Mucosa of stomach (tissue), 1 donor: Measurements from ENCODE around the gene RASA2.
"Not testable (repeated sequence)": the region's sequence is repeated elsewhere in the genome, so short reads cannot be mapped to it uniquely, and the experiment has no call there.

ENCODE experiments used
- H3K27me3 ChIP-seq: one replicate; pipeline ENCODE4 v1.7.0; 2013; ENCODE audit warnings: mild to moderate bottlenecking, low read length; ENCODE audit not compliant: control insufficient read depth, insufficient read depth
- H3K36me3 ChIP-seq: one replicate; pipeline ENCODE4 v1.7.0; 2013; ENCODE audit warnings: low read length; ENCODE audit not compliant: control insufficient read depth, insufficient read depth
- H3K4me1 ChIP-seq: one replicate; pipeline ENCODE4 v1.7.0; 2013; ENCODE audit warnings: mild to moderate bottlenecking, low read length; ENCODE audit not compliant: control insufficient read depth, insufficient read depth
- H3K4me3 ChIP-seq: one replicate; pipeline ENCODE4 v1.7.0; 2013; ENCODE audit warnings: low read length
- H3K9ac ChIP-seq: one replicate; pipeline ENCODE4 v1.7.0; 2013; ENCODE audit warnings: mild to moderate bottlenecking, low read length, moderate library complexity
- H3K9me3 ChIP-seq: one replicate; pipeline ENCODE4 v1.7.0; 2013; ENCODE audit warnings: mild to moderate bottlenecking, low read length, moderate library complexity; ENCODE audit not compliant: control insufficient read depth
- donor health status: Pancreatic carcinoma.

Gene RASA2

DNA sequence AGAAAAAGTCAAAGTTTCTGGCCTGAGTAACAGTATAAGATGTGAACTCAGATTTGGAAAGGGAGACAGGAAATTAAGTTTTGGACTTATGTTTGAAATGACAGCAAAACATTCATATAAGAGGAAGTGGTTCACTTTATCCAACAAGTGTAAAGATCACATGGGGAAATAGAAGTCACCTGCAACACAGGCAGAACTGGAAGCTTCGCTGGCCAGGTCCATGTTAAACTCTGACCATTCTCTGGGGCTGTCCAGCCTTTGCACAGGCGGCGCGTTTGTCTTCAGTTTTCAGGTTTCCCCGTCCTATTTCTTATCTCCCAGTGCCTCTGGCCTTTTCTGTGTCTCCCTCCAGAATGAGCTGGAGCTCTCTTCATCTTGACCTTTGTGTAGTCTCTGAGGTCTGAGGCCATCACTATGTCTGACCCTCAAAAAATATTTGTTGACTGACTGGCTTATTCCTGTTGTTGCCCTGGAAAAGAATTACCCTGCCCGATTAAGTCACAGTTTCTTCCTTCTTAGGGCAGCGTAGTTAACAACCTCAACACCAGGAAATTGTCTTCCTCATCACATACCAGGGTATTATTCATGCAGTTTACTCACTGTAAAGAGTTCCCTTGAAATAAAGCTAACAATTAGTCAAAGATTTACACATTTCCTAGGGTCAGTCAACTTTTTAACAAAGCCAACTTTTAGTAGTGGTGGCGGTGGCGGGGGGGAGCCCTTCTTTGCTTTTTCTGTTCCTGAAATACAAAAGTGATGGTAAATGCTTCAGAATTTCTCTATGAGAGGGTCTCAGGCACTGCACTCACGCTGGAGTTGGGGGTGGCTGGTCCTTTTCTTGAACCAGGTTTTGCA, 959 bp upstream of the RASA2 start:
- Histone ChIP-seq H3K9ac (no peak overlapping the region), H3K4me1 (peaks cover 9% of the 10 kb centered on the region), H3K27me3 (peaks cover 5% of the 10 kb centered on the region), H3K4me3 (no peak overlapping the region), H3K9me3 (no peaks in the 10 kb centered on the region), H3K36me3 (no peaks in the 10 kb centered on the region)

DNA sequence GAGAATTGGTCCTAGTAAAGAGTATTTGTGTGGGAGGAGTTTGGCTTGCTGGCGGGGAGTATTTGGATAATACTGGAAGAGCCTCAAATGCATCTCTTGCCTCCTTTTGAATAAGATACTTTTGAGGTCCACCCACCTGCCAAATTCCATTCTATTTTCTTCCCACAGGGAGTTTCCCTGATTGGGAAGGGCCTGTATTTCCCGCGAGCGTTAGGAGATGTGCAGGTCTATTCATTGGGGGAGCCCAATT, 406 bp upstream of the RASA2 start:
- H3K4me1 ChIP-seq, result peaks cover 9% of the 10 kb centered on the region
- H3K4me3 ChIP-seq, result peak overlapping the region; percentile 4
- H3K27me3 ChIP-seq, result peaks cover 5% of the 10 kb centered on the region
- H3K9ac ChIP-seq, result no peak overlapping the region
- H3K36me3 ChIP-seq, result no peaks in the 10 kb centered on the region
- no peaks in the 10 kb centered on the region for H3K9me3 ChIP-seq

DNA sequence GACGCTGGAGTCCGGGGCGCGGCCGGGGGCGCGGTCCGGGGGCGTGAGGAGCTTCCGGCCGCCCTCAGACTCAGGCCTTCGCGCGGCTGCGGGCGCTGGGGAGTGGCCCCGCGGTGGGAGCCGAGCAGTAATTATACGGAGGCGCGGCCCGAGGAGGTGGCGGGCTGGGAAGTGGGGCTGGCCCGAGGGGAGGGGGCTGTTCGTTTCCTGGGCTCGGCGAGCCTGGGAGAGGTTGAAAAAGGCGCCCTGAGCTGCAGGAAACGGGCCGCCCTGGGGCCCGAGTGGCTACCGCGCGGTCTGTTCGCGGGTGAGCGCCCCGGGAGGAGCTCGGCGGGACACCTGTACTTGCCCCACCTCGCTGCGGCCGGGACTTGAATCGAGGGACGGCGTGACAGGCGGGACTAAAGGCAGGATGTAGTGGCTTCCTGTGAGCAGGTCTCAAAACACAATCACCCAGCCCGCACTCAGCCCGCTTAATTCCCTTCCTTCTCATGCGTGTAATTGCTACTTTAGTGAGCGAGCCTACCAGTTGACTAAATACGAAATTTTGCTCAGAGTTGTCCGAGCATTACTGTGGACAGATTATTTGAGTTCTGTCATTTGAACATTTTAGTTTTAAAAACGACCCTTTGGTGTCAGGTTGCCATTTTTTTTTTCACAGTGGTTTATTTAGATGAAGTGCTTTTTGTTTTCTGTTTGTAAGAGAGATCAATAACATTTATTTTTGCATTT, 860 bp downstream of the RASA2 start:
- Histone ChIP-seq H3K9me3 (no peaks in the 10 kb centered on the region), H3K4me3 (peak overlapping the region; percentile 35), H3K9ac (peak overlapping the region; percentile 84), H3K4me1 (peaks cover 9% of the 10 kb centered on the region), H3K27me3 (peaks cover 5% of the 10 kb centered on the region), H3K36me3 (no peaks in the 10 kb centered on the region)

DNA sequence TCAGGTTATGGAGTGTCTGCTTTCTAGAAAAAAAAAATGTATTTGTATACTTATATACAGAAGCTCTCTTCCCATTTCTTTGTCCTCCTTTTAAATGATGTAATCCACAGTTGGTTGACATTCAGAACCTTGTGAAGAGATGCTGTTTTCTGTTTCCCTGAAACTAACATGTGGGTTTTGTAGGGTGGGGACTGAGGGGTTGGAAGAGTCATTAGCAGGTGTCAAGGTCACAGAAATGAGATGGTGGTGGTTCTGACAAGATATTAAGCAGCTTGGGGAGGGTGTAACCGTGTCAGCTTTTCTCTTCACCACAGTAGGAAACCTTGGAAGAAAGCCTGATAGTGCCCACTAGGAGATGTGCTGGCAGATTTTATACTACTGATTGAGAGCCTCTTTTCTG, 2.4 kb downstream of the RASA2 start:
- no peak overlapping the region for H3K4me3 ChIP-seq
- peaks cover 5% of the 10 kb centered on the region for H3K27me3 ChIP-seq
- H3K4me1 ChIP-seq, result peaks cover 9% of the 10 kb centered on the region
- H3K9ac ChIP-seq, result no peak overlapping the region
- H3K36me3 ChIP-seq, result no peaks in the 10 kb centered on the region
- no peaks in the 10 kb centered on the region for H3K9me3 ChIP-seq

DNA sequence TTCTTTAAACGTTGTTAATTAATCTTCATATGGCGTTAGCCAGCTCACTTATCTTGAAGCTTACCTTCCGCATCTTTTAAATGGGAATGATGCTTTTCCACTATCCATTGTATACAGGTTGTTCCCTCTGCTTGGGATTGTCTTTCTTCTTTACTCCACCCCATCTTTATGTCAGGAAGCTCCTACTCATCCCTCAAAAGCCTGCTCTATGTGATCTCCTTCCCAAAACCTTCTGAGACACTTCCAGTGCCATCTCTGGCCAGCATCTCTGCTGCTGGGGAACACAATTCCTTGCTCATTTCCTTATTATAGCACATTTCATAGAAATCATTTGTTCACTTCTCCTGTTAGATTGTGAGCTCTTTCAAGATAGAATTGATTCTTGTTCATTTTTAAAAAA, 4.3 kb downstream of the RASA2 start:
- Histone ChIP-seq H3K9ac (no peak overlapping the region), H3K4me1 (peaks cover 5% of the 10 kb centered on the region), H3K9me3 (no peaks in the 10 kb centered on the region), H3K36me3 (no peaks in the 10 kb centered on the region), H3K4me3 (no peak overlapping the region), H3K27me3 (peaks cover 5% of the 10 kb centered on the region)

DNA sequence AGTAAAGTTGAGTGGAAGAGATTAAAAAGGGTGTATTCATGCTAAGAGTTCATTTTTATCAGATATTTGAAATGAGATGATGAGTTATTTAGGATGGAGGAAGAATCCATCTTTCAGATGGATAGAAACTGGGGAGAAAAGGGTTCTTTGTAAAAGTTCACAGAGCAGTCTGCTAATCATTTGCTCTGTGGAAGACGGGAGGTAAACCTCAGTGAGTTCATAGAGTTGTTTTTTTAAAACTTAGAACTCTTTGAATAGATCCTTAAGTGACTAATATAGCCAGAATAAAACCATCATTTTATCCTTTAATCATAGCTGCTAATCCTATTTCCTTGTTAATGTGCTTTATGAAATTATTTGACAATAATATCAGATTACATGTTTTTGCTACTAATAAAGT, 5.1 kb downstream of the RASA2 start:
- Histone ChIP-seq H3K9me3 (no peaks in the 10 kb centered on the region), H3K9ac (no peak overlapping the region), H3K36me3 (no peaks in the 10 kb centered on the region), H3K4me1 (no peaks in the 10 kb centered on the region), H3K27me3 (peaks cover 5% of the 10 kb centered on the region), H3K4me3 (no peak overlapping the region)

DNA sequence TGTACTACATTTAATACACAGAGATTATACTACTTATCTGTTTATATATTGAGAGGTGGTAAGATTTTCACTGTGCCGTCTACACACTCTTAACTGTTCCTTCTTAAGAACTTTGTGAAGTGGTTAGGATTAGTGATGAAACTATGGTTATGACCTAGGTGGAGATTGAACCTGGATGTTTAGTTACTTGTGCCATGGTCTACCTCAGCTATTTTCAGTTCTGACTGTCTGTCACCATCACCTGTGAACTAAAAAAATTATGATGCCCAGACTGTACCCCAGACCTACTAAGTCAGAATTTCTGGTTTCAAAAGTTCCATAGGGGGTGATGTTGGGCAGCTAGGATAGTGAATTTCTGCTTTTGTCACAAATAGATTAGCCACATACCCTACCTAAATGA, 6.4 kb downstream of the RASA2 start:
- H3K9me3 ChIP-seq, result no peaks in the 10 kb centered on the region
- no peak overlapping the region for H3K9ac ChIP-seq
- H3K4me3 ChIP-seq, result no peak overlapping the region
- H3K27me3 ChIP-seq, result peaks cover 5% of the 10 kb centered on the region
- no peaks in the 10 kb centered on the region for H3K4me1 ChIP-seq
- no peaks in the 10 kb centered on the region for H3K36me3 ChIP-seq

DNA sequence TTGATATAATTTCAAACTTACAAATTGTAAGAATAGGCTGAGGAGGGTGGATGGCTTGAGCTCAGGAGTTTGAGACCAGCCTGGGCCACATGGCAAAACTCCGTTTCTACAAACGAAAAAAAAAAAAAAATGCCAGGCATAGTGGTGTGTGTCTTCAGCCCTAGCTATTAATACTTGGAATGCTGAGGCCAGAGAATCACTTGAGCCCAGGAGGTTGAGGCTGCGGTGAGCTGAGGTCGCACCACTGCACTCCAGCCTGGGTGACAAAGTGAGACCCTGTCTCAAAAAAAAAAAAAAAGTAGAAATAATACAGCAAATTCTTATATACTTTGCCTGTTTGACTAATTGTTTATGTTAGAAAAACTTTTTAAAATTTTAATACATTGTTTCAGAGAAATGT, 10.8 kb downstream of the RASA2 start:
- not testable (repeated sequence) for H3K4me3 ChIP-seq

DNA sequence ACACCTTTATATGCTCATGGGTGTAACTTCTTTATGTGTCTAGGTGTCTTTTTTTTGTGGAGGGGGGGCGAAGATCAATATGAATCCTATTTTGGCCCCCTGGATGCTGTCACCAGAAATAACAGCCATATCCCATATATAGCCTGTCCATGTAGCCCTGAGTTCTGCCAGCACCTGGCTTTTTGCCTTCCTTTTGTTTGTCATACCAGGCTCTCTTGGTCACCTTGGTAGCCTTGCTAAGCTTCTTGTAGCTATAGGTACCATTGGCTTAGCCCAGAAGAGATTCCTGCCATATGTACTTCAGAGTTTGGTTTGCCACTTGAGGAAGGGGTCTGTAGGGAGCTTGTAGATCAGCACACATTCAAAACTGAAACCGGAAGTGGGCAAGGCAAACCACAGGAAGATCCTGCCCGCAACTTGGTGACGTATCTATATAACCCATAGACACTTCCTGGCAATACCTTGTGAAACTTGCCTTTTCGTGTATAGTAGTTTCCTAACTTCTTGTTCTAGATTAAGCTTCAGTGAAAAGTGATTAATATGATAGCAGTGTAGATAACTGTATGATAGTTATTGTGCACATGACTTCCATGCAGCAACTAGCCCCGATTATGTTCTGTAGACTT, 11.9 kb downstream of the RASA2 start:
- Histone ChIP-seq H3K27me3 (peaks cover 9% of the 10 kb centered on the region), H3K36me3 (no peaks in the 10 kb centered on the region), H3K4me3 (no peak overlapping the region), H3K9me3 (no peaks in the 10 kb centered on the region), H3K4me1 (no peaks in the 10 kb centered on the region), H3K9ac (no peak overlapping the region)

More for the DNA sequence above, 10.8 kb downstream of the RASA2 start:
- H3K36me3 ChIP-seq, H3K9me3 ChIP-seq, H3K27me3 ChIP-seq, H3K9ac ChIP-seq, H3K4me1 ChIP-seq: not testable (repeated sequence)

DNA sequence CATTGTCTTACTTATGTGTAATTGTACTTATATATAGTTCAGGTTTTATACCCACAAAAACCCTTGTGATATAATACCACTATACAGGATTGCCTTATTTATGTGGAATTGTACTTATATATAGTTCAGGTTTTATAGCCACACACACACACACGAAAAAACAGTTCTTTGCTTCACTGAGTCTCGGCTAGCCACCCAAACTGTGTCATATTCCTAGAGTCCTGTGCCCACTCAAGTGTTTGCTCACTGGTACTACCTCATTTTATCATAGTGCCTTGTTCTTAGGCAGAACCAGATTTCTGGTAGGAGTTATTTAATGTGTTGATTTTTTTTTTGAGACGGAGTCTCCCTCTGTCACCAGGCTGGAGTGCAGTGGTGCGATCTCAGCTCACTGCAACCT, 12.5 kb downstream of the RASA2 start:
- H3K4me1 ChIP-seq, result no peaks in the 10 kb centered on the region
- no peak overlapping the region for H3K4me3 ChIP-seq
- no peaks in the 10 kb centered on the region for H3K9me3 ChIP-seq

DNA sequence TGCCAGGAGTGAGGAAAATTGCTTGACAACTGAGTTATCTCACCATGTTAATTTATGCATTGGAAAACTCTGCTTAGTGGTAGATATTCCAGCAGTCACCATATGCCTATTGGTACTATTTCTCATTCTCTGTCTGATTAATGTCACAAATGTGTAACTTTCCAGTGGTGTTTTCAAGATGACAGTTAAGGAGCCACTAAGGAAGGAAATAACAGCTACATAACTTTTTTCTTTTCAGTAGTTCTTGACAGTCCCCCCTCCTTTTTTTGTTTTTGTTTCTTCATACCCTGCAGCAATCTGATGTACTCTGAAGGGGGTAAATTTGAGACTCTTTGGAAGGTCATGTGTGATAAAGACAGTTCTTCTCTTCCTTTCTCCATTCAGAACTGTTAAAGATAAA, 13.1 kb downstream of the RASA2 start:
- Histone ChIP-seq H3K9ac (no peak overlapping the region), H3K9me3 (no peaks in the 10 kb centered on the region), H3K4me3 (no peak overlapping the region), H3K27me3 (peaks cover 20% of the 10 kb centered on the region), H3K36me3 (no peaks in the 10 kb centered on the region), H3K4me1 (no peaks in the 10 kb centered on the region)

More for the DNA sequence above, 12.5 kb downstream of the RASA2 start:
- no peak overlapping the region for H3K9ac ChIP-seq
- no peaks in the 10 kb centered on the region for H3K36me3 ChIP-seq
- peaks cover 13% of the 10 kb centered on the region for H3K27me3 ChIP-seq

DNA sequence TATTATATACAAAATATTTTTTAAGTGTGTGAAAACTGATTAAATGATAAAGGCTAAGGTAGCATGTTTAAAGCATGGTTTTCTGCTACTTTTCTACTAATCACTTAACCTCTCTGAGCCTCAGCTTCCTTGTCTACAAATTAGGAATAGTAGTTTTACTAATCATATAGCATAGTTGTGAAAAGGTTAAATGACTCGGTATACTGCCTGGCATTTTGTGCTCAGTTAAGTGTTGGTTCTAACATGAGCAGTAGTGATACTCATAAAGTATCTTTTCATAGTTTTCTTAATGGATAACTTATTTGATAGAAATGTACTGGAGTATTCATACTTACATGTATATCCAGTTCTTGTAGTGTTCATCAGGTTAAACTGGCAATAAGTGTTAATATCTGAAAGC, 13.6 kb downstream of the RASA2 start:
- Histone ChIP-seq H3K4me3 (no peak overlapping the region), H3K9me3 (no peaks in the 10 kb centered on the region), H3K27me3 (peaks cover 20% of the 10 kb centered on the region), H3K9ac (no peak overlapping the region), H3K36me3 (no peaks in the 10 kb centered on the region), H3K4me1 (no peaks in the 10 kb centered on the region)
